A549 (cell line): Measurements from ENCODE around the gene ARPP21.

ENCODE experiments used
- CBX2 ChIP-seq: fragments of 200-600 bp; sonication (generic); IDR thresholded peaks from 2 replicates; pipeline ENCODE4 v1.6.1; 2016; ENCODE audit warnings: low read depth, mild to moderate bottlenecking, borderline replicate concordance
- CHD2 ChIP-seq: fragments of 150-350 bp; IDR thresholded peaks from 2 replicates; pipeline ENCODE4 v1.6.1; 2014; ENCODE audit warnings: low read length; ENCODE audit not compliant: partially characterized antibody
- EHF ChIP-seq: fragments of 250-450 bp; sonication (Bioruptor Pico); IDR thresholded peaks from 2 replicates; pipeline ENCODE4 v1.5.0; 2020; ENCODE audit warnings: mild to moderate bottlenecking
- FOSL2 ChIP-seq, 2 experiments: fragments of 450-650 bp in 1 of 2; fragments of >200 bp in 1 of 2; sonication (Bioruptor Twin) in 1 of 2; formaldehyde crosslinking; IDR thresholded peaks; 2 replicates each; pipeline versions ENCODE4 v1.5.0 to v1.6.1; 2016 to 2020; ENCODE audit warnings: mild to moderate bottlenecking in 1 of 2, moderate library complexity in 1 of 2
- MAFK ChIP-seq: fragments of 450-650 bp; IDR thresholded peaks from 2 replicates; pipeline ENCODE4 v1.6.1; 2014; ENCODE audit not compliant: partially characterized antibody
- POLR2A ChIP-seq: IDR thresholded peaks from 2 replicates; pipeline ENCODE4 v1.6.1; 2012; ENCODE audit warnings: mild to moderate bottlenecking, low read length
- POLR2AphosphoS2 ChIP-seq: conservative IDR thresholded peaks from 2 replicates; pipeline ENCODE4 v1.6.1; 2012; ENCODE audit warnings: low read length, improper control_type of control experiment, inconsistent platforms
- RFX5 ChIP-seq: fragments of 450-650 bp; IDR thresholded peaks from 2 replicates; pipeline ENCODE4 v1.7.1; 2014; ENCODE audit warnings: antibody characterized with exemption, mild to moderate bottlenecking, moderate library complexity
- SREBF2 ChIP-seq: fragments of 450-650 bp; IDR thresholded peaks from 2 replicates; pipeline ENCODE4 v1.6.1; 2014; ENCODE audit warnings: mild to moderate bottlenecking, moderate library complexity
- TF ChIP-seq, protein P1 (sequence below): fragments of >200 bp; sonication (Bioruptor Twin); formaldehyde crosslinking; IDR thresholded peaks from 3 replicates; pipeline ENCODE4 v1.5.1; 2016
- TF ChIP-seq, protein P2 (sequence below): fragments of 200-600 bp; sonication (generic); IDR thresholded peaks from 2 replicates; pipeline ENCODE4 v1.6.1; 2016; ENCODE audit warnings: antibody characterized with exemption, mild to moderate bottlenecking, moderate library complexity
- TF ChIP-seq, protein P3 (sequence below): fragments of 250-450 bp; sonication (Bioruptor Pico); IDR thresholded peaks from 2 replicates; pipeline ENCODE4 v1.5.0; 2021; ENCODE audit warnings: mild to moderate bottlenecking, moderate library complexity, borderline replicate concordance
- TF ChIP-seq, protein P4 (sequence below): fragments of 150-350 bp; IDR thresholded peaks from 2 replicates; pipeline ENCODE4 v1.6.1; 2014; ENCODE audit warnings: low read depth, mild to moderate bottlenecking, low read length
- TF ChIP-seq, protein P5 (sequence below): IDR thresholded peaks from 2 replicates; pipeline ENCODE4 v1.6.1; 2012

DNA sequence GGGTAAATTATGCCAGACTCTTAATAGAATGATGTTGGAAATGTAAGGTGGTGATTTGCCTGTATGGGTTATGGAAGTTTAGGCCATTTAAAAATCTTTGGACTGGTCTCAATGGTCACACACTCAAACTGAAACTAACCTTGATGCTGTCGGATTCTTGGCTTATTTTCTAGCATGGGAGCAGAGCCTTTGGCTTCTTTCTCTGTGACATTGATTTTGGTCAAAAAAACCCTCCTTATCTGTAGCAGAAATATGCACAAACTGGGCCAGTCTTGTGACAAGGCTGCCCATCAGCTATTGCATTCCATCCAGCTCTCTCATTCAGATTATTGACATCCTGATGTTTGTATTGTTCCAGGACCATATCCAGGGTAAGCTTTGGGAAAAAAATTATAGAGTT is 35.9 kb downstream of the ARPP21 start:
- TF ChIP-seq CHD2 (no peak), CBX2 (no peak), EHF (CRISPR knock-in tag) (no peak), RFX5 (no peak), SREBF2 (no peak), POLR2A (no peak), FOSL2 (IDR thresholded peaks at IDR 0.05) (no peak), FOSL2 (CRISPR knock-in tag; IDR thresholded peaks at IDR 0.05) (no peak), MAFK (no peak), POLR2AphosphoS2 (no peak)
- TF ChIP-seq, protein P1, sequence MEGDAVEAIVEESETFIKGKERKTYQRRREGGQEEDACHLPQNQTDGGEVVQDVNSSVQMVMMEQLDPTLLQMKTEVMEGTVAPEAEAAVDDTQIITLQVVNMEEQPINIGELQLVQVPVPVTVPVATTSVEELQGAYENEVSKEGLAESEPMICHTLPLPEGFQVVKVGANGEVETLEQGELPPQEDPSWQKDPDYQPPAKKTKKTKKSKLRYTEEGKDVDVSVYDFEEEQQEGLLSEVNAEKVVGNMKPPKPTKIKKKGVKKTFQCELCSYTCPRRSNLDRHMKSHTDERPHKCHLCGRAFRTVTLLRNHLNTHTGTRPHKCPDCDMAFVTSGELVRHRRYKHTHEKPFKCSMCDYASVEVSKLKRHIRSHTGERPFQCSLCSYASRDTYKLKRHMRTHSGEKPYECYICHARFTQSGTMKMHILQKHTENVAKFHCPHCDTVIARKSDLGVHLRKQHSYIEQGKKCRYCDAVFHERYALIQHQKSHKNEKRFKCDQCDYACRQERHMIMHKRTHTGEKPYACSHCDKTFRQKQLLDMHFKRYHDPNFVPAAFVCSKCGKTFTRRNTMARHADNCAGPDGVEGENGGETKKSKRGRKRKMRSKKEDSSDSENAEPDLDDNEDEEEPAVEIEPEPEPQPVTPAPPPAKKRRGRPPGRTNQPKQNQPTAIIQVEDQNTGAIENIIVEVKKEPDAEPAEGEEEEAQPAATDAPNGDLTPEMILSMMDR, result no peak
- TF ChIP-seq, protein P2, sequence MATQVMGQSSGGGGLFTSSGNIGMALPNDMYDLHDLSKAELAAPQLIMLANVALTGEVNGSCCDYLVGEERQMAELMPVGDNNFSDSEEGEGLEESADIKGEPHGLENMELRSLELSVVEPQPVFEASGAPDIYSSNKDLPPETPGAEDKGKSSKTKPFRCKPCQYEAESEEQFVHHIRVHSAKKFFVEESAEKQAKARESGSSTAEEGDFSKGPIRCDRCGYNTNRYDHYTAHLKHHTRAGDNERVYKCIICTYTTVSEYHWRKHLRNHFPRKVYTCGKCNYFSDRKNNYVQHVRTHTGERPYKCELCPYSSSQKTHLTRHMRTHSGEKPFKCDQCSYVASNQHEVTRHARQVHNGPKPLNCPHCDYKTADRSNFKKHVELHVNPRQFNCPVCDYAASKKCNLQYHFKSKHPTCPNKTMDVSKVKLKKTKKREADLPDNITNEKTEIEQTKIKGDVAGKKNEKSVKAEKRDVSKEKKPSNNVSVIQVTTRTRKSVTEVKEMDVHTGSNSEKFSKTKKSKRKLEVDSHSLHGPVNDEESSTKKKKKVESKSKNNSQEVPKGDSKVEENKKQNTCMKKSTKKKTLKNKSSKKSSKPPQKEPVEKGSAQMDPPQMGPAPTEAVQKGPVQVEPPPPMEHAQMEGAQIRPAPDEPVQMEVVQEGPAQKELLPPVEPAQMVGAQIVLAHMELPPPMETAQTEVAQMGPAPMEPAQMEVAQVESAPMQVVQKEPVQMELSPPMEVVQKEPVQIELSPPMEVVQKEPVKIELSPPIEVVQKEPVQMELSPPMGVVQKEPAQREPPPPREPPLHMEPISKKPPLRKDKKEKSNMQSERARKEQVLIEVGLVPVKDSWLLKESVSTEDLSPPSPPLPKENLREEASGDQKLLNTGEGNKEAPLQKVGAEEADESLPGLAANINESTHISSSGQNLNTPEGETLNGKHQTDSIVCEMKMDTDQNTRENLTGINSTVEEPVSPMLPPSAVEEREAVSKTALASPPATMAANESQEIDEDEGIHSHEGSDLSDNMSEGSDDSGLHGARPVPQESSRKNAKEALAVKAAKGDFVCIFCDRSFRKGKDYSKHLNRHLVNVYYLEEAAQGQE, result no peak
- TF ChIP-seq, protein P3, sequence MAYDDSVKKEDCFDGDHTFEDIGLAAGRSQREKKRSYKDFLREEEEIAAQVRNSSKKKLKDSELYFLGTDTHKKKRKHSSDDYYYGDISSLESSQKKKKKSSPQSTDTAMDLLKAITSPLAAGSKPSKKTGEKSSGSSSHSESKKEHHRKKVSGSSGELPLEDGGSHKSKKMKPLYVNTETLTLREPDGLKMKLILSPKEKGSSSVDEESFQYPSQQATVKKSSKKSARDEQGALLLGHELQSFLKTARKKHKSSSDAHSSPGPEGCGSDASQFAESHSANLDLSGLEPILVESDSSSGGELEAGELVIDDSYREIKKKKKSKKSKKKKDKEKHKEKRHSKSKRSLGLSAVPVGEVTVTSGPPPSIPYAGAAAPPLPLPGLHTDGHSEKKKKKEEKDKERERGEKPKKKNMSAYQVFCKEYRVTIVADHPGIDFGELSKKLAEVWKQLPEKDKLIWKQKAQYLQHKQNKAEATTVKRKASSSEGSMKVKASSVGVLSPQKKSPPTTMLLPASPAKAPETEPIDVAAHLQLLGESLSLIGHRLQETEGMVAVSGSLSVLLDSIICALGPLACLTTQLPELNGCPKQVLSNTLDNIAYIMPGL (CRISPR knock-in tag), result no peak
- TF ChIP-seq, protein P4, sequence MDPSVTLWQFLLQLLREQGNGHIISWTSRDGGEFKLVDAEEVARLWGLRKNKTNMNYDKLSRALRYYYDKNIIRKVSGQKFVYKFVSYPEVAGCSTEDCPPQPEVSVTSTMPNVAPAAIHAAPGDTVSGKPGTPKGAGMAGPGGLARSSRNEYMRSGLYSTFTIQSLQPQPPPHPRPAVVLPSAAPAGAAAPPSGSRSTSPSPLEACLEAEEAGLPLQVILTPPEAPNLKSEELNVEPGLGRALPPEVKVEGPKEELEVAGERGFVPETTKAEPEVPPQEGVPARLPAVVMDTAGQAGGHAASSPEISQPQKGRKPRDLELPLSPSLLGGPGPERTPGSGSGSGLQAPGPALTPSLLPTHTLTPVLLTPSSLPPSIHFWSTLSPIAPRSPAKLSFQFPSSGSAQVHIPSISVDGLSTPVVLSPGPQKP, result no peak
- TF ChIP-seq, protein P5, sequence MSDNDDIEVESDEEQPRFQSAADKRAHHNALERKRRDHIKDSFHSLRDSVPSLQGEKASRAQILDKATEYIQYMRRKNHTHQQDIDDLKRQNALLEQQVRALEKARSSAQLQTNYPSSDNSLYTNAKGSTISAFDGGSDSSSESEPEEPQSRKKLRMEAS, result no peak
